ENCODE measurements around the gene SHROOM3.

SHROOM3 gene

DNA sequence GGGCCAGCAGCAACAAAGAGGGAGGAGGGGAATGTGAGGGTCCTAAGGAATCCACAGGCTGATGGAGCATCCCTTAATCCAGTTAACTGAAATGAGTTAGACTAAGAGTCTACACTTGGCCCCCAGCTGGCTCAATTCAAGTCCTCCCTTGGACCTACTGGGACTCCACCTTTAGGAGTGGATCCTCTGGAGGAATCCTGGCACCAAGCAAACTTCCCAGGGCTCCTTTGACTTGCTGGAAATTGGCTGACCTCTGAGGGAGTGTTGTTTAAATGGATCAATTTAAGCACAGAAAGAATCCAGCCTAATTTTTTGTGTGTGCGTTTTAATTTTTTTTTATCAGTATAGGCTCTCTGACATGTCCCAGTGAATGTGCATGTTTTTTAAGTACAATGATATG is 114.7 kb downstream of the SHROOM3 start:
- TF ChIP-seq EGR1 (IDR thresholded peaks at IDR 0.05) (no peak), FOXM1 (IDR thresholded peaks at IDR 0.05; ENCODE audit: borderline replicate concordance, low read depth) (no peak), NFIC (IDR thresholded peaks at IDR 0.05) (no peak), ZBTB7A (IDR thresholded peaks at IDR 0.05; ENCODE audit: low read depth) (no peak)

DNA sequence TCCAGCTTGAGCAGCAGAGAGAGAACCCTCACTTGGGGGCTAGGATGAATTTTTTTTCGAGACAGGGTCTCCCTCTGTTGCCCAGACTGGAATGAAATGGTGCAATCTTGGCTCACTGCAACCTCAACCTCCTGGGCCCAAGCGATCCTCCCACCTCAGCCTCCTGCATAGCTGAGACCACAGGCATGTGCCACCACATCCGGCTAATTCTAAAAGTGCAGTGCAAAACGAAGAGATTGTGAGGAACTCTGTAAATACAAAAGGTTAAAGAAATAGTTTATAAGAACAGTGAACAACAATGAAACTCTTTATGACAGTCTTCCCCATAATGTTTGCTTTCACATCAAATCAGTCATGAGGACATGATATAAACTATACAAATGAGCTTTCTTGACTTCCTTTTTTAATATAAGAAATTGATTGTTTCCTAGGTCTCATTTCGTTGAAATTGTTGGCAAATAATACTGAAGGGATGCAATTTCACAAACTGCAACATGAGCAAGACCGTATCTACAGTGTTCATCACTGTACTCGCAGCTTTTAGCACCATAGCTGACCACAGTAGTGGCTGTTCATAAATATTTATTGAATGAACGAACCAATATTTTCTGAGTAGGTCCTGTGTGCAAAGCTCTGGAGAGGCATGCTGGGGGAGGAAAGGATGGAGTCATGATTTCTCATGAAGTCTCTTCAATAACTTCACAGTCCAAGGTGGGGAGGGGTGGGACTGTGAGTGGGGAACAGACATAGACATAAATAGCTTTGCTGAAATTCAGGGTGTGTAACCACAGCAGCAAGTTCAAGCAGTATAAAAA is 116.1 kb downstream of the SHROOM3 start:
- TF ChIP-seq CREB1 (IDR thresholded peaks at IDR 0.05; ENCODE audit: low read depth), result no peak
- no peak for TF ChIP-seq TCF12 (IDR thresholded peaks at IDR 0.05; ENCODE audit: low read depth)
- no peak for TF ChIP-seq TEAD4 (IDR thresholded peaks at IDR 0.05)
- TF ChIP-seq, protein P1, sequence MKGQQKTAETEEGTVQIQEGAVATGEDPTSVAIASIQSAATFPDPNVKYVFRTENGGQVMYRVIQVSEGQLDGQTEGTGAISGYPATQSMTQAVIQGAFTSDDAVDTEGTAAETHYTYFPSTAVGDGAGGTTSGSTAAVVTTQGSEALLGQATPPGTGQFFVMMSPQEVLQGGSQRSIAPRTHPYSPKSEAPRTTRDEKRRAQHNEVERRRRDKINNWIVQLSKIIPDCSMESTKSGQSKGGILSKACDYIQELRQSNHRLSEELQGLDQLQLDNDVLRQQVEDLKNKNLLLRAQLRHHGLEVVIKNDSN (IDR thresholded peaks at IDR 0.05), result no peak
- no peak for TF ChIP-seq FOXM1 (IDR thresholded peaks at IDR 0.05; ENCODE audit: borderline replicate concordance, low read depth)
- TF ChIP-seq MAX (IDR thresholded peaks at IDR 0.05), result no peak
- no peak for TF ChIP-seq YY1 (IDR thresholded peaks at IDR 0.05; ENCODE audit: low read depth)
- no peak for TF ChIP-seq EP300 (IDR thresholded peaks at IDR 0.05; ENCODE audit: borderline replicate concordance)
- TF ChIP-seq EGR1 (IDR thresholded peaks at IDR 0.05), result no peak
- no peak for TF ChIP-seq TAF1 (IDR thresholded peaks at IDR 0.05; ENCODE audit: low read depth)
- TF ChIP-seq, protein P2, sequence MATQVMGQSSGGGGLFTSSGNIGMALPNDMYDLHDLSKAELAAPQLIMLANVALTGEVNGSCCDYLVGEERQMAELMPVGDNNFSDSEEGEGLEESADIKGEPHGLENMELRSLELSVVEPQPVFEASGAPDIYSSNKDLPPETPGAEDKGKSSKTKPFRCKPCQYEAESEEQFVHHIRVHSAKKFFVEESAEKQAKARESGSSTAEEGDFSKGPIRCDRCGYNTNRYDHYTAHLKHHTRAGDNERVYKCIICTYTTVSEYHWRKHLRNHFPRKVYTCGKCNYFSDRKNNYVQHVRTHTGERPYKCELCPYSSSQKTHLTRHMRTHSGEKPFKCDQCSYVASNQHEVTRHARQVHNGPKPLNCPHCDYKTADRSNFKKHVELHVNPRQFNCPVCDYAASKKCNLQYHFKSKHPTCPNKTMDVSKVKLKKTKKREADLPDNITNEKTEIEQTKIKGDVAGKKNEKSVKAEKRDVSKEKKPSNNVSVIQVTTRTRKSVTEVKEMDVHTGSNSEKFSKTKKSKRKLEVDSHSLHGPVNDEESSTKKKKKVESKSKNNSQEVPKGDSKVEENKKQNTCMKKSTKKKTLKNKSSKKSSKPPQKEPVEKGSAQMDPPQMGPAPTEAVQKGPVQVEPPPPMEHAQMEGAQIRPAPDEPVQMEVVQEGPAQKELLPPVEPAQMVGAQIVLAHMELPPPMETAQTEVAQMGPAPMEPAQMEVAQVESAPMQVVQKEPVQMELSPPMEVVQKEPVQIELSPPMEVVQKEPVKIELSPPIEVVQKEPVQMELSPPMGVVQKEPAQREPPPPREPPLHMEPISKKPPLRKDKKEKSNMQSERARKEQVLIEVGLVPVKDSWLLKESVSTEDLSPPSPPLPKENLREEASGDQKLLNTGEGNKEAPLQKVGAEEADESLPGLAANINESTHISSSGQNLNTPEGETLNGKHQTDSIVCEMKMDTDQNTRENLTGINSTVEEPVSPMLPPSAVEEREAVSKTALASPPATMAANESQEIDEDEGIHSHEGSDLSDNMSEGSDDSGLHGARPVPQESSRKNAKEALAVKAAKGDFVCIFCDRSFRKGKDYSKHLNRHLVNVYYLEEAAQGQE (IDR thresholded peaks at IDR 0.05; ENCODE audit: low read depth), result no peak
- TF ChIP-seq CEBPB (IDR thresholded peaks at IDR 0.05), result no peak
- no peak for TF ChIP-seq RAD21 (IDR thresholded peaks at IDR 0.05; ENCODE audit: low read depth)

GRCh38 chr4:76554630-76555029 is 119.6 kb downstream of the SHROOM3 start:
- TF ChIP-seq, protein P2 (IDR thresholded peaks at IDR 0.05; ENCODE audit: low read depth), result no peak
- TF ChIP-seq NFIC (IDR thresholded peaks at IDR 0.05) (no peak), TCF12 (IDR thresholded peaks at IDR 0.05; ENCODE audit: low read depth) (no peak), TAF1 (IDR thresholded peaks at IDR 0.05; ENCODE audit: low read depth) (no peak), ZBTB7A (IDR thresholded peaks at IDR 0.05; ENCODE audit: low read depth) (no peak), CEBPB (IDR thresholded peaks at IDR 0.05) (no peak), EP300 (IDR thresholded peaks at IDR 0.05; ENCODE audit: borderline replicate concordance) (no peak)
- TF ChIP-seq, protein P1 (IDR thresholded peaks at IDR 0.05), result no peak

DNA sequence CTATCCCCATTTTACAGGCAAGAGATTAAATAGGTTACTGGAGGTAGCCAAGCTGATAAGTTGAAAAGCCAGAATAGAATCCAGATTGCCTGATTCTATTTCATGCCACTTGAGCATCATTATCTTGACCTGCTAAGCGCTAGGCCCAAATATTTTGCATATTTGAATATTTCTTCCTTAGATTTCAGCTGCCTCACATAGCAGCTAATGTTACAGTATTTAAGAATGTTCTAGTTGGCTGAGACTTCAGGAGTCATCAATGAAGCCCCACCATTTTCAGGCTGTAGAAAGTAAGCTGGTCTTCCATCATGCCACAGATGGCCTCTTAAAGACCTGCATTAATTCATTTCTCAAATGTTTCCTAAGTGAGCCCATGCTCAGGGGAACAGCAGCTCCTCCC is 121.4 kb downstream of the SHROOM3 start:
- TF ChIP-seq, protein P1 (IDR thresholded peaks at IDR 0.05), result no peak
- TF ChIP-seq EP300 (IDR thresholded peaks at IDR 0.05; ENCODE audit: borderline replicate concordance), result no peak
- no peak for TF ChIP-seq CEBPB (IDR thresholded peaks at IDR 0.05)
- no peak for TF ChIP-seq RAD21 (IDR thresholded peaks at IDR 0.05; ENCODE audit: low read depth)
- TF ChIP-seq TEAD4 (IDR thresholded peaks at IDR 0.05), result no peak
- TF ChIP-seq FOXM1 (IDR thresholded peaks at IDR 0.05; ENCODE audit: borderline replicate concordance, low read depth), result no peak
- no peak for TF ChIP-seq TCF12 (IDR thresholded peaks at IDR 0.05; ENCODE audit: low read depth)
- no peak for TF ChIP-seq ZBTB7A (IDR thresholded peaks at IDR 0.05; ENCODE audit: low read depth)

- TF ChIP-seq EP300 (IDR thresholded peaks at IDR 0.05; ENCODE audit: borderline replicate concordance) (no peak), TAF1 (IDR thresholded peaks at IDR 0.05; ENCODE audit: low read depth) (no peak), YY1 (IDR thresholded peaks at IDR 0.05; ENCODE audit: low read depth) (no peak), RAD21 (IDR thresholded peaks at IDR 0.05; ENCODE audit: low read depth) (no peak), NFIC (IDR thresholded peaks at IDR 0.05) (no peak), TCF12 (IDR thresholded peaks at IDR 0.05; ENCODE audit: low read depth) (no peak), EGR1 (IDR thresholded peaks at IDR 0.05) (no peak), CREB1 (IDR thresholded peaks at IDR 0.05; ENCODE audit: low read depth) (no peak)
- TF ChIP-seq, protein P2 (IDR thresholded peaks at IDR 0.05; ENCODE audit: low read depth), result no peak
Measured at GRCh38 chr4:76558396-76559235, 123.6 kb downstream of the SHROOM3 start.

Data from Ishikawa (cell line).